NCI-H748 treated with DMSO at 0.1 percent for 48 hours (cell line): ENCODE data around the gene MEIG1.
"Not testable (repeated sequence)": the region's sequence is repeated elsewhere in the genome, so short reads cannot be mapped to it uniquely, and the experiment has no call there.

Experiments used
- DNase-seq: peaks from one replicate; lab custom pipeline; 2025; lab: John Stamatoyannopoulos, UW

The MEIG1 gene

GRCh38 chr10:14954934-14955333 is 4.3 kb upstream of the MEIG1 start:
- DNase-seq, result no peak

- DNase-seq, result no peak
These were observed 342 bp upstream of the MEIG1 start for GRCh38 chr10:14958872-14959220.

- DNase-seq, result no peak
These were observed 8.7 kb downstream of the MEIG1 start for GRCh38 chr10:14967897-14968296.

GRCh38 chr10:14971867-14972448 is 12.8 kb downstream of the MEIG1 start:
- DNase-seq, result no peak

- DNase-seq, result not testable (repeated sequence)
These were observed 15.2 kb downstream of the MEIG1 start for GRCh38 chr10:14974153-14974998.

- DNase-seq, result no peak
These were observed 16.6 kb downstream of the MEIG1 start for GRCh38 chr10:14975672-14976273.

GRCh38 chr10:14982744-14983143 is 23.6 kb downstream of the MEIG1 start:
- no peak for DNase-seq

- DNase-seq, result not testable (repeated sequence)
These were observed 30.4 kb downstream of the MEIG1 start for GRCh38 chr10:14989552-14989951.

- not testable (repeated sequence) for DNase-seq
These were observed 32.0 kb downstream of the MEIG1 start for GRCh38 chr10:14991035-14991749.

- DNase-seq, result not testable (repeated sequence)
These were observed 33.1 kb downstream of the MEIG1 start for GRCh38 chr10:14992336-14992735.

- not testable (repeated sequence) for DNase-seq
These were observed 34.6 kb downstream of the MEIG1 start for GRCh38 chr10:14993500-14994455.

GRCh38 chr10:14995964-14996565 is 36.9 kb downstream of the MEIG1 start:
- no peak for DNase-seq

GRCh38 chr10:15013530-15013929 is 54.3 kb downstream of the MEIG1 start:
- DNase-seq, result not testable (repeated sequence)

- no peak for DNase-seq
These were observed 56.3 kb downstream of the MEIG1 start for GRCh38 chr10:15015451-15015850.

- not testable (repeated sequence) for DNase-seq
These were observed 61.8 kb downstream of the MEIG1 start for GRCh38 chr10:15020966-15021365.
